Activated T-cell treated with anti-CD3 and anti-CD28 coated beads for 4 hours (primary cell): Measurements from ENCODE around the gene EDEM1.
"Not testable (repeated sequence)": the region's sequence is repeated elsewhere in the genome, so short reads cannot be mapped to it uniquely, and the experiment has no call there.

ENCODE experiments used
- DNase-seq: peaks from one replicate; pipeline ENCODE4 v3.0.0-alpha.2; 2020

Gene EDEM1

DNA sequence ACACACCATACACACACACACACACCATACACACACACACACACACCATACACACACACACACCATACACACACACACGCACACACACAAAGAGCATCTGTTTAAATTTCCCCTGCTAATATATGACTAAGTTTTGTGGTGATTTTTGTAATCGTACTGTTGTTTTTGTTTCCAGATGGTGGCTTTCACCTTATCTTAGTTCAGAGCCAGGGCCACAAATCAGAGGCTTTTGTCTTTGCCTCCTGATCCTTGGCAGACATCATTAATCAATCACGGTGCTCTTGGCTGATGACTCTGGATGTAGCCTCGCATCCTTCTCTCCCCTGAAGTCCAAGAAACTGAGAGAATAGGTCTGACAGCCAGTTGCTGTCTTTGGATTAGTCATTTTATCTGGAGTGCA is 52.1 kb downstream of the EDEM1 start:
- DNase-seq, result no peak

DNA sequence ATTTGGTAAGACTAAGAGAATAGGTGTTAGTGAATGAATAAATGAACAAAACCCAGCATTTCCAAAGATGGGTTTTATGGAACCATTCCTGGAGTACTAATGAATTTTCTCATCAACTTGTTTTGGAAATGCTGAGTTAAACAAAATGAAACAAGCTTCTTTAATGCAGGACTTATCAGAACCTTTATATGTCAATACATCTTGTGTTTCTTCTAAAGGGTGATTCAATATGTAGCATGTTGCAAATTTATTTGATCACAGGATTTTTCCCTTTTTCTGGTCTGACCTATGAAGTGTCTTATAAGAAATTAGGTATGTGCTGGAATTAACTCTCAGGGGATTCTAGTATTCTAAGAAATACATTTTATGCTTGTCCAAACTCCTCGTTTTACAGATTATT is 53.2 kb downstream of the EDEM1 start:
- no peak for DNase-seq

DNA sequence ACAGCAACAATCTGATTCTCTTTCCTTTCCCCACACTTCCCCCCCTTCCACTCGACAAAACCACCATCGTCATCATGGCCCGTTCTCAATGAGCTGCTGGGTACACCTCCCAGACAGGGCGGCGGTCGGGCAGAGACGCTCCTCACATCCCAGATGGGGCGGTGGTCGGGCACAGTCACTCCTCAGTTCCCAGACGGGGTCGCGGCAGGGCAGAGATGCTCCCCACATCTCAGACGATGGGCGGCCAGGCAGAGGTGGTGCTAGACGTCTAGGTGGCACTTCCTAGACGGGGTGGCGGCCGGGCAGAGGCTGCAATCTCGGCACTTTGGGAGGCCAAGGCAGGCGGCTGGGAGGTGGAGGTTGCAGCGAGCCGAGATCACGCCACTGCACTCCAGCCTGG is 55.3 kb downstream of the EDEM1 start:
- DNase-seq, result not testable (repeated sequence)

DNA sequence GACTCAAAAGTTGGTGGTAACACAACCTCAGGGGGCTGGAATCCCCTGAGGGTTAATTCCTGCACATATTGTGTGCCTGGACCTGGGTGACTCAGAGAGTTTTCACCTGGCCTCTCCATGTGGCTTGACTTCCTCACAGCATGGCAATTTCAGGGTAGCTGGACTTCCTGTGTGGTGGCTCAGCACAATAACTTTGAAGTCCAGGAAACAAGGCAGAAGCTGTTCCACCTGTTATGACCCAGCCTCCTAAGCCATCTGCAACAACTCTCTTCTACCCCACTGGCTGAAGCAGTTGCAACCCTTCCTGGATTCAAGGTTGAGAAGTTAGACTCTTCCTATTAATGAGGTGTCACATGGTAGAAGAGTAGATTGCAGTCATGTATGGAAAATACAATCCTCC is 58.4 kb downstream of the EDEM1 start:
- no peak for DNase-seq

DNA sequence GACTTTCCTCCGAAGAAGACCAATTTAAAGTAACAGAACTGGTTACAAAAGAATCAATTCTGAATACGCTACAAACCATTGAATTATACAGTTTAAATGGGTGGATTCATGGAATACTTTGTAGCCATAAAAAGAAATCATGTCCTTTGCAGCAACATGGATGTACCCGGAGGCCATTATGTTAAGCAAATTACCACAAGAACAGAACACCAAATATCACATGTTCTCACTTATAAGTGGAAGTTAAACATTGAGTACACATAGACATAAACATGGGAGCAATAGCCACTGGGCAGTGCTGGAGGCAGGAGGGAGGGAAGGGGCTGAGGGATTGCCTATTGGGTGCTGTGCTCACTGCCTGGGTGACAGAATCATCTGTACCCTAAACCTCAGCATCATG is 61.3 kb downstream of the EDEM1 start:
- no peak for DNase-seq

DNA sequence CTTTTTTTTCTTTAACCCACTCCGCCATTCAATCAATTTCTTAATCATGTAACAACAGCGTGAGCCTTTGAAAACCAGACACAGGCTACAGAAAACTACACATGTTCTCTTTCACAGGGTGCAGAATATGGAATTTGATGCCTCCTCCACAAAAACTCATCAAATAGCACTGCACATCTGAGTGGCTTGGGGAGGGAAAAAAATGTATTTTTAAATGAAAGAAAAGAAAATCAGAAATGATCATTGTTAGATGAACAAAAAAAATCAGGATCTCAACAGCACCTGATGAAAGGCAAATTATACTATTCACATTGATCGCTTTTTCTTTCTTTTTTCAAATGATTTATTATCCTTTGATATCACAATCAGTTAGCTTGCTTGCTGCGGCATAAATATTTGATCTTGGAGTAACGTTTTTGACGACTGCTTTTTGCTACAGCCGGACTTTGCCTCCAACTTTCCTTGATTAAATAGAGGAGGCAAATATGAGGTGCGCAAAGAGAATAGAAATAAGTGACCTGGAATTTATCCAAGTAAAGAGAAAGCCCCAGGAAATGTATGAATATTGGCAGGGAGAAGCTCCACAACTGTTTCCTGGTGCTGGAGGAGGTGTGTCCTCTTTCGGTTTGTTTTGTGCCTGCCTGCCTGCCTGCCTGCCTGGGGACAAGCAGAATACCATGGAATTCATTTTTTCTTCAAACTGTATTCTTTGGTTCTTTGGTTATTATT is 63.1 kb downstream of the EDEM1 start:
- DNase-seq, result no peak

DNA sequence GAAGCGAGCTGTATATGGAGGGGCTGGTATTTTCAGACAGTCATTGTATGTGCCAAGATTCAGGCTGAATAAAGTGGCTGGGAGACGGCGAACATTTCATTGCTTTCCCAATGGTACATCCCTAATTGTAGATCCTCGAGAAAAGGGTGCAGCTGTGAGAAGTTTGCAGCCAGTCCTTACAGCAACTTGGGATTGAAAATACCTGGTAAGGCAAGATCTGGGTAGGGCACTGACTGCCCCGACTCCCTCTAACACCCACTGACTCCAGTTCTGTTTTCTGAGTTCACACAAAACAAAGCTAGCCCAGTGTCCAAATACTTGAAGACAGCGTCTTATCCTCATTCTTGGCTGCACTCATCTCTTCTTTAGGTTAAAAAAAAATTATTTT is 63.7 kb downstream of the EDEM1 start:
- DNase-seq, result no peak

DNA sequence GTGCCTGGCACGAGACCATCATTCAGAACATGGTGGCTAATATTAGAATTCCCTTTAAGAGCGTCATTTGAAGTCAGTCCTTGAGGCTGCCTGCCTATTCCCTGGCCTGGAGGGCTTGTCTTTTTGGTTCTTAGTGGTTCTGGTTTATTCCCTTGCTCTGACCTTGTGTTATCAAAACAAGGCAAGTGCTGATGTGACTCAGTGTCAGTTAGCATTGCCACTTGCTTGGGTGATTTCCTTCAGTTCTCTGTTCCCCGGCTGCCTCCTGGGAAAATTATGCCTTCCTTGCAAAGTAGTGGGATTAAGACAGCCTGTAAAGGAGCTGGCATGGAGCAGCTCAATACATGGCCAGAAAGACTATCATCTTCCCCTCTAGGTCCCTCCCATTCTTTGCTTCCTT is 64.6 kb downstream of the EDEM1 start:
- no peak for DNase-seq

DNA sequence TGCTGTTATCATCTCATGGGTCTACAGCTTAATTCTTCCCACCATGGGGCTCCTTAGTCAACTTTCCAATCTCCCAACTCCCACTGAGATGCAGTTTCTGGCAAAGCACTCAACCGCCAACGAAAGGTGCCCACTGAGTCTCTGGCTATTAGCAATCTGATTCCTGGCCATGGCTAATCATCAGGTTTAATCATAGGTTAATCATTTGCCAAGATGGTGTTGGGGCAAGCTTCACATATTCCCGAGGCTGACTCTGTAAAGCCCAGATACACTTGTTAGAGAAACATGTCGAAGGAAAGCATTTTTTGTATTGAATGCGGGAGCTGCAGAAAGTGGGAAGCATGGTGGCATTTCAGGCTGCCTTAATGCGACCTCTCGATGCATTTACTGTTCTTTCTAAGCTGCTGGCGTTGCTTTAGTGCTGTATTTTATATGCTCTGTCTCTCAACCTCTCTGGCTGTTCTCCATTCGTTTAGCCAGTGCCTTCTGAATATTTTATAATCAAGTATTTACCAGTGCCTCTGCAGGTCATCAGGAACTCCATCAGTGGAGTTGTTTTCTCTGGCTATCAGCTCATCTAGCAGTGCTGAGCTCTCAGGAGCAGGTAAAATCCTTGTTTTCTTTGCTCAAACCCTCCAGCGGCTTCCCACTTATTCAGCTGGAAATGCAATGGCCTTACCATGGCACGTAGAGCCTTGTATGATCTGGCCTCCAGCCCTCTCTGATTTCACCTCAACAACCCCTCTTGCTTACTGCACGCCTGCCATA is 67.0 kb downstream of the EDEM1 start:
- no peak for DNase-seq

DNA sequence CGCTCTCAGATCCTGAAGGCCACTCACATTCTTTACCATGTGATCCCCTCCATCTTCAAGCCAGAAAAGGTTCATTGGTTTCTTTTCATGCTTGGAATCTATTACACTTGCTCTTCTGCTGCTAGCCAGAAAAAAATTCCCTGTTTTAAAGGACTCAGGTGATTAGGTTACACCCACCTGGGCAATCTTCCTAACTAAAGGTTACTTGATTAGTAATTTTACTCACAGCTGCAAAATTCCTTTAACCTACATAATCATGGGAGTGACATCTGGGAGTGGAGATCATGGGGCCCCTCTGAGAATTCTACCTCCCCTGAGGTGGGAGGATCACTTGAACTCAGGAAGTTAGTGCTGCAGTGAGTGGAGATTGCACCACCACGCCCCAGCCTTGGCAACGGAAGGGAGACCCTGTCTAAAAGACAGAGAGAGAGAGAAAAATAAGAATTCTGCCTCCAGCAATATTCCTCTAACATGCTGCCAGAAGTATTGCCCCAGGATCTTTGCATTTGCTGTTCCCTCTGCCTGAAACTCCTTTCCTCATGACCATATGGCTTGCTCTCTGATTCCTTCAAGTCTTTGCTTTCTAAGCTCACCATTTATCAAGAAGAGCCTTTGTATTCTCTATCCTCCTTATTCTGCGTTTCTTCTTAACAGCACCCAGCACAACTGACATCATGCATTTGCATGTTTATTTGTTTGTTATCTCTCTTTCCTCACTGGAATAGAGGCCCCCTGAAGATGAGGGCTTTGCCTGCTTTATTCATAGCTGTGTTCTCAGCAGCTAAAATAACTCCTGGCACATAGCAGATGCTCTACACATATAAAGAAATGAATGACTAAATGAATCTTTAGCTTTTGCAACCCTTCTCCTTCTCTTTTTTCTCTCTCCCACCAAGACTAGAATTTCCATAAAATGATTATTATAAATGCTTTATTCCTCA is 68.2 kb downstream of the EDEM1 start:
- no peak for DNase-seq

DNA sequence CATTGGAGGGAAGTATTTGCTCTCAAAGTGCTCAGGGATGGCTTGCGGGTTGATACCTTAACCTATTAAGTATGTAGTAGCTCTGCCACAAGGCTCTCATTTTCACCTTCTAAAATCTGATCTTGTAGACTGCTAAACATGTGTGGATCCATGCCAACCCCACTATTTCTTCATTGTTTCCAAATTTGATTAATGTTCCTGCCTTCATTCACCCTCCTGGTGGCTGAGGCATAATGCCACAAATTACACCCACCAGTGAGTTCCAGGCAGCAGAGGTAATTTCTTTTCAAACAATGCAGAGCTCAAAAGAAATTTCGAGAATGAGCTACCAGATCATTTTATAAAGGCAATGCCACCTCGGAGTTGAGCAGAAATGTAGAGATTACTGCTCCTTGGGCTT is 71.0 kb downstream of the EDEM1 start:
- no peak for DNase-seq

DNA sequence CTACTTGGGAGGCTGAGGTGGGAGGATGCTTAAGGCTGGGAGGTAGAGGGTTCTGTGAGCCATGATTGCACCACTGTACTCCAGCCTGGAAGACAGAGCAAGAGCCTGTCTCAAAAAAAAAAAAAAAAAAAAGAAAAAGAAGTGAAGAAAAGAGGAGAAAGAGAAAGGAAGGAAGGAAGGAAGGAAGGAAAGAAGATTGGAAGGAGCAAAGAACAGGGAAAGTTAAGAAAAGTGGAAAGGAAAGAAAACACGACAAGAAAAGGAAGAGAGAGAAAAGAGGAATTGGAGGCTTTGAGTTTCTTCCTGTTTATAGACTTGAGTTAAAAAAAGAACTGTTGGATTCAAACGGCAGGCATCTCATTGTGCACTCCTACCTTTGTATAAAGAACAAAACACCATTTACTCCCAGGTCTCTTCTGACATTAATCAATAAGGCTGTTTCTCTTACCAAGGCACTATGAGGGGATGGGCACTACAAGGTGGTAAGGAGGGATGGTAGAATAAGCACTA is 73.5 kb downstream of the EDEM1 start:
- DNase-seq, result no peak

DNA sequence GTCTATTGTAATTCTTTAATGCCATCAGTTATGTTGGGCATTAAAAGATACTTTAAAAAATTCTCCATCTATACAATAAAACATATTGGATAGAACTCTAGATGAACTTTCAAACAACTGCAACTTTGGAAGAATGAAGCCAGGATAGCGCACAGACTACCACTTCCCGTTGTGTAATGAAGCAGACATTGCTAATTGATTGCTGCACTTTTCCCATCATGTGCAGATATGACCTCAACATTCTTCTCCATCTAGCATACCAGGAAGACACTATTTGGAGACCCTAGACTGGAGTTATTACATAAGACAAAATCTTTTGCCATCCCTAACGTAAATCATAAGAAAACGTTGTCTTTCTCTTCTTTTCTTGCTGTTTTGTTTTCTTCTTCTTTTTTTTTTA is 75.0 kb downstream of the EDEM1 start:
- DNase-seq, result no peak

DNA sequence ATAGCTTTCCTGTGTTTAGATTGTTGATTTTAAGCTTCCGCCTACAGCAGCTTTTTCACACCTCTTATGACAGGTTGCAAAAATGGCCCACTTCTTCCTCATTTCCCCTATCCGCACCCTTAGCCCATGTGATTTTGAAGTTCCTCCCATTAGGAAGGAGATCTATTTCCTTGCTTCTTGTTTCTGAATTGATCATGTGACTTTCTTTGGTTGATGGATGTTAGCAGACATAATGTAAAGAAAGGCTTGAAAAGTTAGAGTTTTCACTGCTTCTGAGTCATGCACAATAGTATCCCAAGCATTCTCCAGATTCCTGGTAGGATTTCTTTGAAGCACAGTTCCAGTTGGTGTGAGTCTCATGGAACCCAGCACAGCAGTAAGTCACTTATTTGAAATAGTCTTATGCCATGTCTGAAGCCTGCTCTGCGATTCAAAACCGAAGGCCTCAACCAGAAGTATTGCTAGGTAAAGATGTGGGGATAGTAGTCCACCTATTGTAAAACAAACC is 76.6 kb downstream of the EDEM1 start:
- no peak for DNase-seq

DNA sequence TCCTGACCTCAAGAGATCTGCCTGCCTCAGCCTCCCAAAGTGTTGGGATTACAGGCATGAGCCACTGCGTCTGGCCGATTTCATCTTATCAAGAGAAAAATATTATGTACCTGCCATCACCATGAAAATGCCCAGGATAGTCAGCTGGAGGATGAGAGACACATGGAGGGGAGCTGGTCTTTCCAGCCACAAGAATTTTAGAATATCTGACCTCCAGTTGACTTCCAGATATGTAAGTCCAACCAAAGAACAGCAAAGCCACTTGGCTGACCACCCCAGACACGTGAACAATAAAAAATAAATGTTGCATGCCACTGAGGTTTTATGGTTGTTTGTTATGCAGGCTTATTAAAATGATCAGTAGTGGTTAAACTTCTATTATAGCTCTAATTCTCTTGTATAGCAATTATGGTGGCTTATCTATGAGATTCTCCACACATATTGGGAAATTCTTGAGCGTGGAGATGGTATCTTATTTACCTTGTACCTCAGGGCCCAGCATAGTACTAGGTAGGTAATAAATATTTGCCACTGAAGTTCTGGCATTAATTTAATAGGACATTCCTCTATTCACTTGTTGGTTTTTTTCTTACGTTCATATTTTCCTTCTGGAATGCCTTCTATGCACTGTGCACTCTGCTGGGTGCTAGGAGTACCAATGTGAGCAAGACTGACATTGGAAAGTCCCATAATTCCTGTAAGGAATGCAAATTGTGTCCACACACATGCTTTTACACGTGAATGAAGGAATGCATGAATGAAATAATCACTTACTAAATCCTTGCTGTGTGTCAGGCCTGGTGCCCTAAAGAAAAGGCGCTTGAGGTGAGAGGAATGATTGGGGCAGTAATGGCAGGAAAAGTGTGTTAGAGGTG is 77.6 kb downstream of the EDEM1 start:
- no peak for DNase-seq

DNA sequence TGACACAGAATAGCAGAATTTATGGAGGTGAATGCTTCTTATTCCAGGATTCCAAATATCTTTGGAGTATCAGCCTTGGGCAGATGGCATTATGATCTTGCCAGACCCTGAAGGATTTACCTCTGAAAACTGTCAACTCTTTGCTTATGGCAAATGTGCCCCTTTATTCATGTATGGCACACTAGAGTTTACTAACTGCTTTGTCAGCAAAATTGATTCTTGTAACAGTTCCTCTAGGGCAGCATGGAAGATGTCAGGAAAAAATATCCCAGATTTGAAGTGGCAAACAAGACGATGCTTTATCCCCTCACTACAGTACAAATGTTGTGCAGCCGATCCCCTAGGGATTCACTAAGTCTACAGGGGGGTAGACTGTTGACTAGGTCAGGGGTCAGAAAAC is 79.7 kb downstream of the EDEM1 start:
- no peak for DNase-seq

DNA sequence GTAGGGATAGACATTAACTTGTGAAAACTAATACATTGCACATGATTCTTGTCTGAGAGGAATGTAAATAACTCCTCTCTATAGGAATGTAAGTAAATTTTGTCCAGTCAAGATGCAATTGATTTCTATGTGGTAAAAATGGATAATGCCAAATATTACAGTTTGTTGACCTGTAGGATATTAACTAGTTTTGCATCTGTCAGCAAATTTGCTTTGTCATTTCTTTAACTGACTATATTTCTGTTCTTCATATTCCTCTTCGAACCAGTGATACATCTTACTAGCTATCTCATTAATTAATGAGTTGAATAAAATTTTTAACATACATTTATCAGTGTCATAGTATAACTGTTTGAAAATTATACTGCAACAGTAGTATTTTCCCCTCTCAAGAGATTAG is 80.4 kb downstream of the EDEM1 start:
- no peak for DNase-seq
